ENCODE data around the gene GPC6.

DNA sequence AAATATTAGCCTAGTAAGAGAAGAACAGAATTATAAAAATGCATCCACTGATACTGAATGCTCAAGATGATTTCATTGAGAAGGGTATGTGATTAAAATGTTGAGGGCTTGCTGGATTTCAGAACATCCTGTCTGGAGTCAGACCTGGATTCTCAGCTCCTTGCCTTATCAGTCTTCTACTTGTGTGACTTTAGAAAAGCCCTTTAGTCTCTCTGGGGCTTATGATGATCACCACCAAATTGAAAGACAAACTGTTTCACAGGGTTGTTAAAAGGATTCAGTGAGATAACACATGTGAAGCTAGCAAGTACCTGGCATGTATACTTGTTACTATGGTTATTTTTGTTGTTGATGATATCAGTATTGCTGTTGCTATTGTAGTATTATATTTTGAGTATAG lies 118.4 kb downstream of the GPC6 start:
- TF ChIP-seq, protein P1, sequence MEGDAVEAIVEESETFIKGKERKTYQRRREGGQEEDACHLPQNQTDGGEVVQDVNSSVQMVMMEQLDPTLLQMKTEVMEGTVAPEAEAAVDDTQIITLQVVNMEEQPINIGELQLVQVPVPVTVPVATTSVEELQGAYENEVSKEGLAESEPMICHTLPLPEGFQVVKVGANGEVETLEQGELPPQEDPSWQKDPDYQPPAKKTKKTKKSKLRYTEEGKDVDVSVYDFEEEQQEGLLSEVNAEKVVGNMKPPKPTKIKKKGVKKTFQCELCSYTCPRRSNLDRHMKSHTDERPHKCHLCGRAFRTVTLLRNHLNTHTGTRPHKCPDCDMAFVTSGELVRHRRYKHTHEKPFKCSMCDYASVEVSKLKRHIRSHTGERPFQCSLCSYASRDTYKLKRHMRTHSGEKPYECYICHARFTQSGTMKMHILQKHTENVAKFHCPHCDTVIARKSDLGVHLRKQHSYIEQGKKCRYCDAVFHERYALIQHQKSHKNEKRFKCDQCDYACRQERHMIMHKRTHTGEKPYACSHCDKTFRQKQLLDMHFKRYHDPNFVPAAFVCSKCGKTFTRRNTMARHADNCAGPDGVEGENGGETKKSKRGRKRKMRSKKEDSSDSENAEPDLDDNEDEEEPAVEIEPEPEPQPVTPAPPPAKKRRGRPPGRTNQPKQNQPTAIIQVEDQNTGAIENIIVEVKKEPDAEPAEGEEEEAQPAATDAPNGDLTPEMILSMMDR (IDR thresholded peaks at IDR 0.05; ENCODE audit: low read depth, low read length) = no peak
- no peak for TF ChIP-seq EZH2phosphoT487 (IDR thresholded peaks at IDR 0.05; ENCODE audit: low read depth)
